Aorta (tissue), 5 donors: Measurements from ENCODE around the gene MTA3. TPM values are rescaled to one million over a fixed set of nuclear protein-coding genes. Genes with fewer than 3 reads are reported as not detected.

Experiments
- ATAC-seq: fragments of 200-7000 bp; cut with Tn5 transposase; one replicate; pipeline ENCODE4 v1.9.1; 2022; ENCODE audit warnings: moderate library complexity; ENCODE audit not compliant: low FRiP score
- DNase-seq, 2 donors: peaks; one replicate each; pipeline ENCODE4 v3.0.0-alpha.2; 2020
- H3K27ac ChIP-seq, 2 donors: one replicate each; pipeline ENCODE4 v1.5.1; 2013; ENCODE audit warnings: low read length in 2 of 2, mild to moderate bottlenecking in 2 of 2, moderate library complexity in 2 of 2, control low read depth in 1 of 2, inconsistent platforms in 1 of 2, low read depth in 1 of 2
- H3K27me3 ChIP-seq, 2 donors: one replicate each; pipeline ENCODE4 v1.6.1; 2013; ENCODE audit warnings: control low read depth in 1 of 2, low read length in 1 of 2, mild to moderate bottlenecking in 1 of 2, moderate library complexity in 1 of 2; ENCODE audit not compliant: insufficient read depth in 2 of 2, control insufficient read depth in 1 of 2
- H3K36me3 ChIP-seq, 2 donors: one replicate each; pipeline ENCODE4 v1.6.1; 2013; ENCODE audit warnings: control low read depth in 1 of 2, low read length in 1 of 2, mild to moderate bottlenecking in 1 of 2; ENCODE audit not compliant: insufficient read depth in 2 of 2, control insufficient read depth in 1 of 2
- H3K4me1 ChIP-seq, 2 donors: one replicate each; pipeline ENCODE4 v1.6.1; 2013; ENCODE audit warnings: low read length in 2 of 2, control low read depth in 1 of 2, mild to moderate bottlenecking in 1 of 2, moderate library complexity in 1 of 2; ENCODE audit not compliant: insufficient read depth in 2 of 2, control insufficient read depth in 1 of 2
- H3K4me3 ChIP-seq, 2 donors: one replicate each; pipeline ENCODE4 v1.5.1; 2013; ENCODE audit warnings: low read length in 2 of 2, control low read depth in 1 of 2, mild to moderate bottlenecking in 1 of 2
- H3K9me3 ChIP-seq: one replicate; pipeline ENCODE4 v1.6.1; 2013; ENCODE audit warnings: mild to moderate bottlenecking, low read length; ENCODE audit not compliant: control insufficient read depth
- WGBS, 2 donors: extraction: QIAGEN DNeasy Blood & Tissue Kit; methylation state at CpG; one replicate each; pipeline ENCODE4 v1.1.7; 2013; 5-methylcytosine and 5-hydroxymethylcytosine counted together
- intact Hi-C, 2 donors: fragments of 100-400 bp; cut with DNase I; formaldehyde crosslinking; loops; one replicate each; pipeline versions ENCODE4 v1.14.2 to v1.15.0; 2022
- polyA plus RNA-seq, 2 donors: library from polyadenylated mRNA; stranded (reverse); fragments of 200-250 nt; gene quantifications; one replicate each; pipeline ENCODE4 v1.2.3, GENCODE V29; 2013
- total RNA-seq, 2 donors: library from RNA; stranded (reverse); fragmentation: NEBNext Ultra II Directional; extraction: Animal tissue kit (Norgen Biotek cat#: 25700); gene quantifications; one replicate each; pipeline ENCODE4 v1.2.1, GENCODE V29; 2021
- donor health status: healthy with polysubstance abuse.
- donor health status: Bipolar disorder and iron deficiency.
- donor health status: DM: no; HTN: no; CAD: no.
- donor health status: DM: no; HTN: no; CAD: no.
- donor health status: DM: yes; HTN: yes; CAD: no.

The MTA3 gene
- total and polyA plus RNA-seq, 4 donors, result 17.3 to 50.7 (median 36.2) TPM

- 64 to 80% methylated on average over 4 of the region's 4 CpGs for WGBS, 2 donors
- intact Hi-C loops, result no loop called here
Measured at GRCh38 chr2:42788882-42789281, 220.4 kb downstream of the MTA3 start.

GRCh38 chr2:42789751-42790150 is 221.3 kb downstream of the MTA3 start:
- H3K9me3 ChIP-seq, result no peaks in the 10 kb centered on the region
- 93 to 97% methylated on average over 2 of the region's 2 CpGs for WGBS, 2 donors
- H3K36me3 ChIP-seq, result no peaks in the 10 kb centered on the region
- no peaks in the 10 kb centered on the region for H3K4me1 ChIP-seq
- H3K27me3 ChIP-seq, result no peaks in the 10 kb centered on the region
- intact Hi-C loops, result no loop called here
- ATAC-seq (no peak), DNase-seq (no peak)
- no peak overlapping the region for H3K4me3 ChIP-seq
- H3K27ac ChIP-seq, result no peak overlapping the region

More at GRCh38 chr2:42788882-42789281, 220.4 kb downstream of the MTA3 start:
- DNase-seq, result no peak
- Histone ChIP-seq H3K4me3 (no peak overlapping the region), H3K4me1 (no peaks in the 10 kb centered on the region), H3K27ac (no peak overlapping the region), H3K9me3 (no peaks in the 10 kb centered on the region), H3K27me3 (no peaks in the 10 kb centered on the region), H3K36me3 (no peaks in the 10 kb centered on the region)
- ATAC-seq, result no peak

GRCh38 chr2:42791606-42792005 is 223.2 kb downstream of the MTA3 start:
- peak in 1 of 2 donors; percentile 41 for DNase-seq
- no peaks in the 10 kb centered on the region for H3K36me3 ChIP-seq
- WGBS, 2 donors, result 62 to 78% methylated on average over 4 of the region's 4 CpGs
- peak overlapping the region in 1 of 2 donors; percentile 45 for H3K4me3 ChIP-seq
- H3K4me1 ChIP-seq, result no peaks in the 10 kb centered on the region
- intact Hi-C loops, result no loop called here
- H3K9me3 ChIP-seq, result no peaks in the 10 kb centered on the region
- ATAC-seq, result no peak
- H3K27ac ChIP-seq, result peak overlapping the region; percentile 58 to 87
- H3K27me3 ChIP-seq, result no peaks in the 10 kb centered on the region

GRCh38 chr2:42792087-42792582 is 223.7 kb downstream of the MTA3 start:
- intact Hi-C loops, result no loop called here
- Histone ChIP-seq H3K36me3 (no peaks in the 10 kb centered on the region), H3K27ac (peak overlapping the region; percentile 87 to 96), H3K4me1 (no peaks in the 10 kb centered on the region), H3K4me3 (peak overlapping the region; percentile 35 to 45), H3K9me3 (no peaks in the 10 kb centered on the region), H3K27me3 (no peaks in the 10 kb centered on the region)
- ATAC-seq, result peak; percentile 73
- no peak for DNase-seq
- 0 to 1% methylated on average over 10 to 18 of the region's 18 CpGs for WGBS, 2 donors

- Histone ChIP-seq H3K4me3 (peak within 1 kb of the TSS; percentile 35 to 45), H3K4me1 (no peaks in the 10 kb centered on the region), H3K27ac (peak within 1 kb of the TSS; percentile 87 to 96), H3K27me3 (no peaks in the 10 kb centered on the region), H3K9me3 (no peaks in the 10 kb centered on the region), H3K36me3 (no peaks in the 10 kb centered on the region)
- peak; percentile 78 for ATAC-seq
- intact Hi-C loops, result no loop called here
- DNase-seq, result peak; percentile 81 to 90
- WGBS, 2 donors, result 1% methylated on average over 61 to 75 of the region's 75 CpGs
Measured at GRCh38 chr2:42792583-42793333, 224.3 kb downstream of the MTA3 start, which contains the start of gene HAAO. TSS of gene HAAO (minus strand) at chr2:42792583. CDS start at chr2:42792536, 47 bp downstream.

- ATAC-seq (peak; percentile 58), DNase-seq (no peak)
- Histone ChIP-seq H3K36me3 (no peaks in the 10 kb centered on the region), H3K27ac (peak overlapping the region; percentile 87 to 96), H3K27me3 (no peaks in the 10 kb centered on the region), H3K4me3 (peak overlapping the region; percentile 35 to 45), H3K4me1 (no peaks in the 10 kb centered on the region), H3K9me3 (no peaks in the 10 kb centered on the region)
- WGBS, 2 donors, result 8 to 9% methylated on average over 22 of the region's 22 CpGs
- intact Hi-C loops, result no loop called here
Measured at GRCh38 chr2:42793334-42794270, 225.2 kb downstream of the MTA3 start.

- no peaks in the 10 kb centered on the region for H3K36me3 ChIP-seq
- H3K9me3 ChIP-seq, result no peaks in the 10 kb centered on the region
- 33 to 37% methylated on average over 8 of the region's 8 CpGs for WGBS, 2 donors
- H3K27ac ChIP-seq, result peak overlapping the region; percentile 75 to 87
- ATAC-seq (no peak), DNase-seq (no peak)
- no peaks in the 10 kb centered on the region for H3K4me1 ChIP-seq
- no peaks in the 10 kb centered on the region for H3K27me3 ChIP-seq
- intact Hi-C loops, result no loop called here
- H3K4me3 ChIP-seq, result no peak overlapping the region
Measured at GRCh38 chr2:42794271-42795046, 226.0 kb downstream of the MTA3 start.

GRCh38 chr2:42795275-42795674 is 226.8 kb downstream of the MTA3 start:
- Histone ChIP-seq H3K4me1 (no peaks in the 10 kb centered on the region), H3K9me3 (no peaks in the 10 kb centered on the region), H3K4me3 (no peak overlapping the region), H3K36me3 (no peaks in the 10 kb centered on the region), H3K27me3 (no peaks in the 10 kb centered on the region), H3K27ac (peak overlapping the region; percentile 57 to 61)
- intact Hi-C loops, result no loop called here
- 86 to 92% methylated on average over 6 of the region's 6 CpGs for WGBS, 2 donors
- DNase-seq (no peak), ATAC-seq (no peak)
